HepG2 (cell line): Measurements from ENCODE around the gene CNTN5. TPM values are rescaled to one million over a fixed set of nuclear protein-coding genes. Genes with fewer than 3 reads are reported as not detected.

Experiments used
- ATAC-seq: fragments of 200-7000 bp; cut with Tn5 transposase; 3 replicates; pipeline ENCODE4 v1.9.1; 2020; ENCODE audit warnings: mild to moderate bottlenecking, moderate library complexity
- BruUV-seq: library from RNA; stranded (reverse); fragments of 400-500 nt; replicated peaks from 2 replicates; lab custom pipeline; 2021; lab: Mats Ljungman, UMichigan
- CTCF ChIA-PET: fragments of 300-600 bp; formaldehyde crosslinking; extraction: SDS; loops from one replicate; lab custom pipeline; 2021; ENCODE audit warnings: low total read pairs, inconsistent platforms, low intra/inter-chr PET ratio; lab: Yijun Ruan, JAX
- POLR2A ChIA-PET: fragments of 350-600 bp; sonication (Branson Sonifier 250); formaldehyde crosslinking; loops from one replicate; lab custom pipeline; 2020; ENCODE audit warnings: antibody characterized with exemption, inconsistent platforms; lab: Yijun Ruan, JAX
- DNase-seq: peaks from one replicate; pipeline ENCODE4 v3.0.0-alpha.2; 2015; ENCODE audit warnings: low spot score
- FAIRE-seq: peaks from 3 replicates; lab custom pipeline; 2011; peaks lifted over from hg19 to GRCh38; lab: Jason Lieb, UNC
- H2AFZ ChIP-seq: one replicate; pipeline ENCODE4 v1.6.1; 2011; ENCODE audit warnings: low read length, inconsistent platforms
- H3K27ac ChIP-seq: fragments of 300-600 bp; 3 replicates; pipeline ENCODE4 v1.8.0; 2011; ENCODE audit warnings: mixed run types, mild to moderate bottlenecking, mixed read lengths, low read length, inconsistent platforms; ENCODE audit not compliant: insufficient read depth; ENCODE audit errors: extremely low read length
- H3K27me3 ChIP-seq, 2 experiments: fragments of 200-600 bp in 1 of 2; 2 replicates in 1 of 2; 3 replicates in 1 of 2; pipeline versions ENCODE4 v1.6.0 to v1.8.0; 2011; ENCODE audit warnings: low read length in 2 of 2, mild to moderate bottlenecking in 2 of 2, moderate library complexity in 2 of 2, inconsistent platforms in 1 of 2; ENCODE audit not compliant: insufficient read depth in 2 of 2, control insufficient read depth in 1 of 2
- H3K36me3 ChIP-seq, 2 experiments: fragments of 200-600 bp in 1 of 2; replicated peaks in 1 of 2; 2 replicates in 1 of 2; 3 replicates in 1 of 2; pipeline versions ENCODE4 v1.5.1 to v1.8.0; 2011; ENCODE audit warnings: low read length in 2 of 2, inconsistent platforms in 1 of 2; ENCODE audit not compliant: insufficient read depth in 2 of 2, control insufficient read depth in 1 of 2
- H3K4me1 ChIP-seq: 2 replicates; pipeline ENCODE4 v1.5.1; 2012; ENCODE audit warnings: low read length, inconsistent platforms; ENCODE audit not compliant: insufficient read depth
- H3K4me2 ChIP-seq: 2 replicates; pipeline ENCODE4 v1.6.0; 2011; ENCODE audit warnings: low read depth, low read length, inconsistent platforms
- H3K4me3 ChIP-seq, 3 experiments: fragments of 200-600 bp in 1 of 3; sonication (generic), shearing (Covaris generic) in 1 of 3; replicated peaks in 1 of 3; 2 replicates each; pipeline ENCODE4 v1.5.1; 2011 to 2016; ENCODE audit warnings: low read length in 3 of 3, inconsistent platforms in 2 of 3, low read depth in 2 of 3, mild to moderate bottlenecking in 2 of 3, control low read depth in 1 of 3, mixed read lengths in 1 of 3; ENCODE audit not compliant: insufficient read depth in 1 of 3
- H3K79me2 ChIP-seq: one replicate; pipeline ENCODE4 v1.6.1; 2011; ENCODE audit warnings: low read length, inconsistent platforms; ENCODE audit not compliant: insufficient read depth
- H3K9ac ChIP-seq: 2 replicates; pipeline ENCODE4 v1.6.0; 2011; ENCODE audit warnings: mild to moderate bottlenecking, low read depth, low read length, inconsistent platforms; ENCODE audit not compliant: insufficient read depth
- H3K9me3 ChIP-seq: 2 replicates; pipeline ENCODE4 v1.5.1; 2012; ENCODE audit warnings: mild to moderate bottlenecking, low read length
- H4K20me1 ChIP-seq: 2 replicates; pipeline ENCODE4 v1.6.0; 2011; ENCODE audit warnings: inconsistent platforms, mild to moderate bottlenecking, low read length, moderate library complexity; ENCODE audit not compliant: insufficient read depth
- BCL6 ChIP-seq: IDR thresholded peaks from 2 replicates; pipeline ENCODE4 v1.6.1; 2016; ENCODE audit warnings: missing genetic modification reagents, missing compliant biosample characterization
- CCDC6 ChIP-seq: sonication (generic); formaldehyde crosslinking; IDR thresholded peaks from 2 replicates; pipeline ENCODE4 v1.8.1; 2022; ENCODE audit warnings: mild to moderate bottlenecking, missing genetic modification reagents, moderate library complexity
- GTF2F1 ChIP-seq: fragments of 150-350 bp; IDR thresholded peaks from 2 replicates; pipeline ENCODE4 v1.6.1; 2014; ENCODE audit warnings: low read length
- IRX3 ChIP-seq: sonication (generic); formaldehyde crosslinking; IDR thresholded peaks from 2 replicates; pipeline ENCODE4 v1.8.1; 2023; ENCODE audit warnings: mild to moderate bottlenecking, low read depth, missing genetic modification reagents, borderline replicate concordance
- TARDBP ChIP-seq: sonication (generic); formaldehyde crosslinking; IDR thresholded peaks from 2 replicates; pipeline ENCODE4 v1.8.0; 2022; ENCODE audit warnings: mild to moderate bottlenecking, missing genetic modification reagents
- ZBTB3 ChIP-seq: sonication (generic); formaldehyde crosslinking; IDR thresholded peaks from 2 replicates; pipeline ENCODE4 v1.4.0; 2020; ENCODE audit warnings: low read depth, mild to moderate bottlenecking, moderate library complexity, missing genetic modification reagents, borderline replicate concordance
- ZNF274 ChIP-seq: sonication (generic); formaldehyde crosslinking; IDR thresholded peaks from 2 replicates; pipeline ENCODE4 v1.5.1; 2020; ENCODE audit warnings: mild to moderate bottlenecking, missing genetic modification reagents
- ZNF468 ChIP-seq: sonication (generic); formaldehyde crosslinking; IDR thresholded peaks from 2 replicates; pipeline ENCODE4 v1.8.0; 2022; ENCODE audit warnings: mild to moderate bottlenecking, moderate library complexity, missing genetic modification reagents
- ZNF496 ChIP-seq: sonication (generic); formaldehyde crosslinking; IDR thresholded peaks from 2 replicates; pipeline ENCODE4 v1.8.1; 2023; ENCODE audit warnings: mild to moderate bottlenecking, moderate library complexity, missing genetic modification reagents; ENCODE audit not compliant: insufficient replicate concordance
- ZNF546 ChIP-seq: sonication (generic); formaldehyde crosslinking; conservative IDR thresholded peaks from 2 replicates; pipeline ENCODE4 v1.8.1; 2023; ENCODE audit warnings: mild to moderate bottlenecking, missing genetic modification reagents
- ZNF761 ChIP-seq: sonication (generic); formaldehyde crosslinking; conservative IDR thresholded peaks from 2 replicates; pipeline ENCODE4 v1.4.0; 2020; ENCODE audit warnings: mild to moderate bottlenecking, missing genetic modification reagents
- WGBS: methylation state at CpG from one replicate; pipeline ENCODE4 v1.1.6; 2017; ENCODE audit warnings: low lambda C conversion rate; 5-methylcytosine and 5-hydroxymethylcytosine counted together
- in situ Hi-C: cut with HindIII; loops from 2 replicates; pipeline ENCODE4 v1.10.0; 2017; ENCODE audit warnings: low pct_unique_long_range_greater_than_20kb; ENCODE audit not compliant: extremely low pct_ligation_motif_present
- intact Hi-C: fragments of 100-400 bp; cut with micrococcal nuclease; formaldehyde crosslinking; loops from one replicate; pipeline ENCODE4 v1.10.0; 2022; ENCODE audit not compliant: unreplicated experiment
- polyA plus RNA-seq, 8 experiments: library from polyadenylated mRNA; depleted of rRNA in 3 of 8; stranded (reverse) in 7 of 8; unstranded in 1 of 8; fragments of >200 nt; fragmentation: Illumina TruSeq in 4 of 8; extraction: Trizol in 4 of 8; gene quantifications; 2 replicates each; pipeline versions ENCODE4 v1.2.1 to v1.2.3, GENCODE V29; 2011 to 2016; ENCODE audit warnings: low read depth in 4 of 8, missing spikeins in 1 of 8, mixed read lengths in 1 of 8; ENCODE audit not compliant: insufficient read depth in 1 of 8
- total RNA-seq, 5 experiments: library from RNA; depleted of rRNA; stranded (reverse); fragments of >200 nt; fragmentation: Illumina TruSeq; extraction: Trizol; gene quantifications; 2 replicates each; pipeline ENCODE4 v1.2.3, GENCODE V29; 2016; ENCODE audit warnings: low read depth in 1 of 5
- TF ChIP-seq, protein P1 (sequence below): sonication (generic); formaldehyde crosslinking; IDR thresholded peaks from 2 replicates; pipeline ENCODE4 v1.8.0; 2023; ENCODE audit warnings: mild to moderate bottlenecking, missing genetic modification reagents

Gene CNTN5
- total and polyA plus RNA-seq, 2 of the 13 experiments (the other 11 are each of a cell fraction or from before 2014, with no cell fraction given), result not detected

DNA sequence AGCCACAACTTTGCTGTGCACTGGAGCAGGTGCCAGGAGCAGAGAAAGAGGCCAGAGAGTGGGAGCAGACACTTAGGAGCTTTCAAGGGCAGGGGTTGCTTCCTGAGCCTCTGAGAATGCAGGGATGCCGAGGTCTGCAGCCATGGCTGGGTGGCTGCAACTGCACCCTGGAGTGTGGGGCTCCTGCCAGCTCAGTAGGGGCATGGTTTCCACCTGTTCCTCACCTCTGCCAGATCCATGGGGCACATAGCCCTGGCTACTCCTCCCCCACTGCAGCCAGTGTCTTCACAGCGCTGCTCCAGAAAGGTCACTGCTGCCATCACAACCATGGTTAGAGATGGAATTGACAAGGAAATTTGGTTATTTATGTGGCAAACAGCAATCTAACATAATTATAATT is 404.8 kb downstream of the CNTN5 start (continued):
- TF ChIP-seq TARDBP (CRISPR knock-in tag) (no peak), GTF2F1 (no peak), IRX3 (CRISPR knock-in tag) (no peak), ZNF274 (CRISPR knock-in tag) (no peak), ZNF496 (no peak), ZBTB3 (CRISPR knock-in tag) (no peak), ZNF761 (no peak)

DNA sequence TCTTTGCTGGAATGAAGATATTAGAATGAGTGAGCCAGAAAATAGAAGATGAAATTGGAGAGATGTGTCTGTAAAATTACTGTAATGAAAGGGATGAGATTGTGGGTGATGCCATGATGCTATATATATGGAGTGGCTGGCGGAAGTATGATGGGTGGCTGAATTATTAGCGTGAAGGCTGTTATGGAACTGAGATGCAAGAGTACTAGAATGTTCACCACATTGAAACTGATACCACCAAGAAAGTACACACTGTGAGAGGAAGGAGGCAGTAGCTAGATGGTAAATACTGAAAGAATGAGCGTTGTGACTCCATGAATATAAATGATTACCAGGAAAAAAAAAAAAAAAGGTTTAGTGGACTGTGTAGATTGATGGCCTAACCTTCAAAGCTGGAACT is 411.9 kb downstream of the CNTN5 start:
- BruUV-seq, result no TSS peak
- Histone ChIP-seq H3K27me3 (no peaks in the 10 kb centered on the region), H3K4me1 (no peaks in the 10 kb centered on the region), H3K27ac (no peak overlapping the region), H3K4me2 (no peak overlapping the region), H3K9me3 (no peaks in the 10 kb centered on the region), H3K79me2 (no peaks in the 10 kb centered on the region), H2AFZ (no peak overlapping the region), H4K20me1 (no peaks in the 10 kb centered on the region), H3K36me3 (no peaks in the 10 kb centered on the region), H3K4me3 (no peak overlapping the region), H3K9ac (no peak overlapping the region)
- WGBS, result 23% methylated on average over 3 of the region's 3 CpGs
- in situ Hi-C loops (no loop called here), intact Hi-C loops (no loop called here)
- DNase-seq, result no peak
- ATAC-seq, result no peak
- TF ChIP-seq ZNF468 (no peak), ZNF546 (CRISPR knock-in tag) (no peak), CCDC6 (CRISPR knock-in tag) (no peak), BCL6 (CRISPR knock-in tag) (no peak)
- TF ChIP-seq, protein P1, sequence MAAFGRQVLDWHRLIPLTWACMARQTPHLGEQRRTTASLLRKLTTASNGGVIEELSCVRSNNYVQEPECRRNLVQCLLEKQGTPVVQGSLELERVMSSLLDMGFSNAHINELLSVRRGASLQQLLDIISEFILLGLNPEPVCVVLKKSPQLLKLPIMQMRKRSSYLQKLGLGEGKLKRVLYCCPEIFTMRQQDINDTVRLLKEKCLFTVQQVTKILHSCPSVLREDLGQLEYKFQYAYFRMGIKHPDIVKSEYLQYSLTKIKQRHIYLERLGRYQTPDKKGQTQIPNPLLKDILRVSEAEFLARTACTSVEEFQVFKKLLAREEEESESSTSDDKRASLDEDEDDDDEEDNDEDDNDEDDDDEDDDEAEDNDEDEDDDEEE, result no peak
- ChIA-PET POLR2A (no interaction called here), CTCF (no interaction called here)
- FAIRE-seq, result no peak
